K562 (cell line): ENCODE data around the gene TAS2R39. TPM values are rescaled to one million over a fixed set of nuclear protein-coding genes. Genes with fewer than 3 reads are reported as not detected.

Source experiments
- ATAC-seq: fragments of 200-7000 bp; cut with Tn5 transposase; 3 replicates; pipeline ENCODE4 v1.9.1; 2020; ENCODE audit warnings: moderate library complexity
- BruUV-seq: library from RNA; stranded (reverse); fragments of 400-500 nt; replicated peaks from 2 replicates; lab custom pipeline; 2021; lab: Mats Ljungman, UMichigan
- CTCF ChIA-PET: fragments of 300-600 bp; formaldehyde crosslinking; extraction: SDS; loops from one replicate; lab custom pipeline; 2021; ENCODE audit warnings: low intra/inter-chr PET ratio; lab: Yijun Ruan, JAX
- POLR2A ChIA-PET: fragments of 300-600, 350-650 bp; sonication (Branson Sonifier 250); formaldehyde crosslinking; extraction: SDS; loops from one replicate; lab custom pipeline; 2021; ENCODE audit warnings: antibody characterized with exemption, inconsistent platforms; lab: Yijun Ruan, JAX
- DNase-seq, 4 experiments: peaks; one replicate each; pipeline versions ENCODE4 v3.0.0 to v3.0.0-alpha.2; 2011 to 2018; ENCODE audit warnings: low spot score in 3 of 4, mixed read lengths in 3 of 4; ENCODE audit errors: extremely low read depth in 1 of 4
- FAIRE-seq: peaks from 2 replicates; lab custom pipeline; 2011; peaks lifted over from hg19 to GRCh38; lab: Jason Lieb, UNC
- H2AFZ ChIP-seq: 2 replicates; pipeline ENCODE4 v1.6.0; 2011; ENCODE audit warnings: low read depth, low read length, control low read depth, inconsistent platforms
- H3K27ac ChIP-seq: fragments of 200-600 bp; 3 replicates; pipeline ENCODE4 v1.8.0; 2011; ENCODE audit warnings: low read depth, mild to moderate bottlenecking, control low read depth, inconsistent platforms, low read length, moderate library complexity, mixed read lengths; ENCODE audit errors: extremely low read depth
- H3K27me3 ChIP-seq, 2 experiments: fragments of 300-600 bp in 1 of 2; 2 replicates in 1 of 2; 3 replicates in 1 of 2; pipeline versions ENCODE4 v1.6.0 to v1.8.0; 2011; ENCODE audit warnings: inconsistent platforms in 2 of 2, low read length in 2 of 2, mild to moderate bottlenecking in 1 of 2, mixed read lengths in 1 of 2, moderate library complexity in 1 of 2; ENCODE audit not compliant: control insufficient read depth in 2 of 2, insufficient read depth in 2 of 2
- H3K36me3 ChIP-seq: fragments of 300-600 bp; 3 replicates; pipeline ENCODE4 v1.8.0; 2011; ENCODE audit warnings: mild to moderate bottlenecking, low read length, inconsistent platforms; ENCODE audit not compliant: control insufficient read depth, insufficient read depth
- H3K4me1 ChIP-seq, 2 experiments: fragments of 200-600 bp in 1 of 2; replicated peaks in 1 of 2; 2 replicates in 1 of 2; 3 replicates in 1 of 2; pipeline versions ENCODE4 v1.5.1 to v1.8.0; 2011; ENCODE audit warnings: inconsistent platforms in 2 of 2, low read length in 2 of 2, mild to moderate bottlenecking in 1 of 2, mixed read lengths in 1 of 2, moderate library complexity in 1 of 2; ENCODE audit not compliant: control insufficient read depth in 2 of 2, insufficient read depth in 2 of 2
- H3K4me2 ChIP-seq: 2 replicates; pipeline ENCODE4 v1.6.1; 2011; ENCODE audit warnings: low read length, control low read depth, inconsistent platforms, mixed read lengths; ENCODE audit not compliant: insufficient read depth
- H3K4me3 ChIP-seq: fragments of 200-600 bp; sonication (generic), shearing (Covaris generic); 2 replicates; pipeline ENCODE4 v1.5.1; 2016; ENCODE audit warnings: control low read depth, inconsistent platforms
- H3K79me2 ChIP-seq: fragments of 200-600 bp; 3 replicates; pipeline ENCODE4 v1.8.0; 2011; ENCODE audit warnings: low read length, inconsistent platforms; ENCODE audit not compliant: control insufficient read depth, insufficient read depth
- H3K9ac ChIP-seq, 2 experiments: 2 replicates each; pipeline versions ENCODE4 v1.6.0 to v1.6.1; 2011; ENCODE audit warnings: low read depth in 2 of 2, low read length in 2 of 2, control low read depth in 1 of 2, inconsistent platforms in 1 of 2, mild to moderate bottlenecking in 1 of 2, mixed read lengths in 1 of 2; ENCODE audit not compliant: insufficient read depth in 1 of 2
- H3K9me1 ChIP-seq: one replicate; pipeline ENCODE4 v1.6.0; 2011; ENCODE audit warnings: inconsistent platforms, mild to moderate bottlenecking, low read length, moderate library complexity; ENCODE audit not compliant: control insufficient read depth, insufficient read depth
- H3K9me3 ChIP-seq: replicated peaks from 2 replicates; pipeline ENCODE4 v1.5.1; 2011; ENCODE audit warnings: low read depth, low read length, inconsistent platforms; ENCODE audit not compliant: control insufficient read depth, insufficient read depth
- H4K20me1 ChIP-seq: replicated peaks from 2 replicates; pipeline ENCODE4 v1.6.1; 2011; ENCODE audit warnings: low read length, inconsistent platforms, mixed read lengths; ENCODE audit not compliant: control insufficient read depth, insufficient read depth
- CBFA2T3 ChIP-seq: fragments of 450-650 bp; IDR thresholded peaks from 2 replicates; pipeline ENCODE4 v1.6.1; 2017
- DACH1 ChIP-seq: fragments of 450-650 bp; IDR thresholded peaks from 2 replicates; pipeline ENCODE4 v1.6.1; 2018; ENCODE audit not compliant: partially characterized antibody
- GABPB1 ChIP-seq: sonication (generic); formaldehyde crosslinking; IDR thresholded peaks from 2 replicates; pipeline ENCODE4 v1.8.0; 2022; ENCODE audit warnings: mild to moderate bottlenecking, missing genetic modification reagents
- MEF2D ChIP-seq: conservative IDR thresholded peaks from 2 replicates; pipeline ENCODE4 v1.6.1; 2016; ENCODE audit warnings: low read depth, missing genetic modification characterization, missing compliant biosample characterization
- RBBP5 ChIP-seq: fragments of 200-600 bp; sonication (generic); IDR thresholded peaks from 2 replicates; pipeline ENCODE4 v1.6.1; 2012; ENCODE audit warnings: borderline replicate concordance, mild to moderate bottlenecking, low read length, control low read depth, inconsistent platforms; ENCODE audit not compliant: insufficient read depth, poor library complexity, severe bottlenecking
- TAF1 ChIP-seq: IDR thresholded peaks from 2 replicates; pipeline ENCODE4 v1.6.1; 2011; ENCODE audit warnings: mild to moderate bottlenecking, low read length, moderate library complexity; ENCODE audit not compliant: insufficient read depth, control insufficient read depth, severe bottlenecking; ENCODE audit errors: extremely low read depth
- TAF9B ChIP-seq: fragments of 450-650 bp; IDR thresholded peaks from 2 replicates; pipeline ENCODE4 v1.6.1; 2018; ENCODE audit warnings: mild to moderate bottlenecking; ENCODE audit not compliant: partially characterized antibody
- TFE3 ChIP-seq: fragments of 450-650 bp; formaldehyde crosslinking; IDR thresholded peaks from 2 replicates; pipeline ENCODE4 v1.4.0; 2020; ENCODE audit warnings: mild to moderate bottlenecking, mixed read lengths
- THRAP3 ChIP-seq: fragments of 450-650 bp; IDR thresholded peaks from 2 replicates; pipeline ENCODE4 v1.6.1; 2016; ENCODE audit warnings: mild to moderate bottlenecking, inconsistent platforms, borderline replicate concordance
- ZBTB17 ChIP-seq: fragments of 450-650 bp; formaldehyde crosslinking; IDR thresholded peaks from 2 replicates; pipeline ENCODE4 v1.4.0; 2020; ENCODE audit warnings: mild to moderate bottlenecking
- ZKSCAN1 ChIP-seq: fragments of 150-350 bp; IDR thresholded peaks from 2 replicates; pipeline ENCODE4 v1.6.1; 2016; ENCODE audit warnings: low read depth, low read length
- WGBS: fragments of 100-300 bp; shearing (Covaris generic); methylation state at CpG from one replicate; pipeline ENCODE4 v1.1.6; 2016; ENCODE audit warnings: low coverage, mixed read lengths; ENCODE audit not compliant: insufficient coverage; ENCODE audit errors: missing lambda C conversion rate; 5-methylcytosine and 5-hydroxymethylcytosine counted together
- in situ Hi-C: fragments of 300-500 bp; cut with MboI; formaldehyde crosslinking; loops from 4 replicates; pipeline ENCODE4 v1.15.0; 2018; ENCODE audit warnings: inconsistent platforms, mixed read lengths
- intact Hi-C: fragments of 100-400 bp; cut with micrococcal nuclease; formaldehyde crosslinking; loops from 2 replicates; pipeline ENCODE4 v1.14.2; 2022
- polyA plus RNA-seq, 8 experiments: library from polyadenylated mRNA; depleted of rRNA in 4 of 8; stranded (reverse) in 5 of 8; unstranded in 3 of 8; fragments of >200 nt; fragmentation: Nextera tagmentation in 2 of 8; fragmentation: Illumina TruSeq in 1 of 8; extraction: Ambion mirVana in 2 of 8; extraction: Trizol in 1 of 8; gene quantifications; 2 replicates each; pipeline versions ENCODE4 v1.2.1 to v1.2.3, GENCODE V29; 2011 to 2014; ENCODE audit warnings: inconsistent platforms in 1 of 8, missing spikeins in 1 of 8
- total RNA-seq, 7 experiments: library from RNA; depleted of rRNA in 6 of 7; stranded (reverse); fragments of >200 nt in 6 of 7; fragmentation: Illumina TruSeq in 2 of 7; extraction: Trizol in 2 of 7; gene quantifications; 2 replicates each; pipeline versions ENCODE4 v1.2.1 to v1.2.3, GENCODE V29; 2011 to 2021; ENCODE audit warnings: low replicate concordance in 1 of 7

The TAS2R39 gene
- total and polyA plus RNA-seq, 9 of the 15 experiments (the other 6 are each of a cell fraction or from before 2014, with no cell fraction given) = not detected

- ChIA-PET CTCF (interaction anchor here (6.6 kb wide), 1 partner anchor 204 kb away, joined by 222 read pairs; no protein-coding TSS in a partner anchor), POLR2A (no interaction called here)
- Histone ChIP-seq H3K27me3 (peaks cover 4 to 27% of the 10 kb centered on the region in 2 experiments; a peak in 3 of 5 replicates), H3K36me3 (no peaks in the 10 kb centered on the region), H3K9me3 (no peaks in the 10 kb centered on the region), H3K27ac (no peak overlapping the region), H2AFZ (no peak overlapping the region), H4K20me1 (no peaks in the 10 kb centered on the region), H3K79me2 (no peaks in the 10 kb centered on the region), H3K4me3 (no peak overlapping the region), H3K4me1 (no peaks in the 10 kb centered on the region), H3K4me2 (no peak overlapping the region), H3K9me1 (no peaks in the 10 kb centered on the region), H3K9ac (no peak overlapping the region)
- WGBS = 0% methylated on average over 4 of the region's 4 CpGs
- intact Hi-C loops = loop anchor here (10.0 kb wide), 2 partner anchors 326 to 576 kb away; partner anchors contain the start of gene TRPV6
- no peak for FAIRE-seq
- in situ Hi-C loops = loop anchor here (5.0 kb wide), 2 partner anchors 198 to 333 kb away; no protein-coding TSS in a partner anchor
- BruUV-seq = no TSS peak
- no peak for ATAC-seq
- TF ChIP-seq THRAP3 (no peak), MEF2D (tag) (no peak), TAF9B (no peak), ZKSCAN1 (no peak), ZBTB17 (CRISPR knock-in tag) (no peak), DACH1 (no peak), GABPB1 (CRISPR knock-in tag) (no peak), CBFA2T3 (no peak), TAF1 (no peak), TFE3 (CRISPR knock-in tag) (no peak), RBBP5 (no peak)
- DNase-seq = no peak
These were observed 27.3 kb downstream of the TAS2R39 start for GRCh38 chr7:143210541-143210940.
